GM12892 (cell line): ENCODE measurements around the gene CHAC2.

Source experiments
- POLR2A ChIP-seq: IDR thresholded peaks from 2 replicates; pipeline ENCODE4 v1.6.1; 2011; ENCODE audit warnings: low read depth, low read length, control low read depth
- POLR2AphosphoS5 ChIP-seq: IDR thresholded peaks from 2 replicates; pipeline ENCODE4 v1.6.1; 2011; ENCODE audit warnings: low read depth, low read length, control low read depth

DNA sequence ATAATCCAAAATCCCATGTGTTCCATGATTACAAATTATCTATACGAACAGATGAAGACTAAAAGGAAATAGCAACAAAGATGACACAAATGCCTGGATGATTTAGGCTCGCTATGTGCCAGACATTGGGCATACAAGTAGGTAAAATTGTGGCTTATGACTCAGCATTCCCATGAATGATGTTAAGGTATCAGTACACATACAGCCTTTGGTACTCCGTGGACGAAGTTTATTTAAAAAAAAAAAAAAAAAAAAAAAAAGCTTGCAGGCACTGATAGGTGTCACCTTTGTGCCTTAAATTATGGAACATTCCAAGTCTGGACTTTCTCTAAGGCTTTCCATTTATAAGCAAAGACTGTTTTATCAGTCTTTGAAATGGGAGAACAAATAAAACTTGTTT, 2.7 kb downstream of the CHAC2 start:
- TF ChIP-seq POLR2AphosphoS5 (no peak), POLR2A (no peak)
